GM19468 (cell line): Measurements from ENCODE around the gene CNOT4.
"Not testable (repeated sequence)": the region's sequence is repeated elsewhere in the genome, so short reads cannot be mapped to it uniquely, and the experiment has no call there.

Experiments
- ATAC-seq: cut with Tn5 transposase; IDR thresholded peaks from one replicate; pipeline ENCODE4 v1.9.1; 2021; ENCODE audit warnings: mild to moderate bottlenecking, moderate library complexity, moderate number of reproducible peaks; ENCODE audit not compliant: unreplicated experiment; ENCODE audit errors: extremely low read depth

CNOT4 gene

GRCh38 chr7:135370656-135371055, 139.2 kb downstream of the CNOT4 start:
- ATAC-seq: no peak

DNA sequence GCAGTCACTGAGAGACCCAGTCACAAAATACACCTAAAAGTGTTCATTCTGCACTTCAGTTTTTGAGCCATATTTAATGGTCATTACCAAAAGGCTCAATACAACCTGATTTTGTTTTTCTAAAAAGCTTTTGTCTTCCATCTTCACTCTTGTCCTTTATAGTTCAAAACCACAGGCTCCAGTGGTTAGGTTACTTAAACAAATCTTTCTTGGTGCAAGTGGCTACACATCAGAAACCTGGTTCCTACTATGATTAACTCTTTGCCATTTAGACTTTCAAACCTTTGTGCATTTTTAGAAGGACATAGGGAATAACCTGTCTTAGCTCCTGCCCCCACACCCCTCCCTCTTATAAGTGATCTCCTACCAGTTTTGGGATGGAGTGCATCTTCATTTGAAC, 140.5 kb downstream of the CNOT4 start:
- ATAC-seq: no peak

GRCh38 chr7:135368416-135369186, 141.3 kb downstream of the CNOT4 start:
- no peak for ATAC-seq

- ATAC-seq: no peak
Observed at GRCh38 chr7:135366843-135367508, 142.9 kb downstream of the CNOT4 start.

DNA sequence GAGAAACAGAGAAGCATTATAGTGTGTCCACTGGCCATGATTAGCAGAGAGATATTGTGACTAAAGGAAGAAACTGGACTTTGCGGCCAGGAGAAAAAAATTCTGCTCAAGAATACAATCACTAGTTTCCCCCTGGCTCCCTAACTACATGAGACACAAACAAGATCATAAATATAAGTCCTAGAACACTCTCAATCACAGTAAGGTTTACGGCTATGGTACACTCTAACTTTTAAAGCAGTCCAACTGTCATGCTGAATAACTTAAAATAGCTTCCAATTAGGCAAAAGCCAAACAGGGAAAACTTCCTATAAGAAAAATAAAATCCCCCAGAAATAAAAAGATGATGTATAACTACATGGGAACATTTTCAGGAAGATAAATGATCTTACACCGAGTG, 144.2 kb downstream of the CNOT4 start:
- ATAC-seq: no peak

DNA sequence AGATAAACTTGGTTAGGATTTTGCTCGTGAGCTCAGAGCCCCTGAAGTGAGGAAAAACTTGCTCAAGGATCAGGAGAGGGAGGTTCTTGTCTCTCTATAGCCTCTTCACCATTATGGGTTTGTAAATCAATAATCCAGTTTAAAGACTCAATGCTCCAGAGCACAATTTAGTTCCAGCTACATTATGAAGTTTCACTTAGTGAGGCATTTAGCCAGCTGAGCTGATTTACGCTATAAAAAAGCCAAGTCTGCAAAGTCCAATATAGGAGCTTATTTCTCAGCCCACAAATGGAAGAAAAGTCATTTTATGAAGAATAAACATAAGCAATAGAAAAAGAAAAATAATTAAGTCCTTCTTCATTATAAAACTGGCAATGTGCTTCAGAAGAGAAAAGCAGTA, 145.7 kb downstream of the CNOT4 start:
- no peak for ATAC-seq

DNA sequence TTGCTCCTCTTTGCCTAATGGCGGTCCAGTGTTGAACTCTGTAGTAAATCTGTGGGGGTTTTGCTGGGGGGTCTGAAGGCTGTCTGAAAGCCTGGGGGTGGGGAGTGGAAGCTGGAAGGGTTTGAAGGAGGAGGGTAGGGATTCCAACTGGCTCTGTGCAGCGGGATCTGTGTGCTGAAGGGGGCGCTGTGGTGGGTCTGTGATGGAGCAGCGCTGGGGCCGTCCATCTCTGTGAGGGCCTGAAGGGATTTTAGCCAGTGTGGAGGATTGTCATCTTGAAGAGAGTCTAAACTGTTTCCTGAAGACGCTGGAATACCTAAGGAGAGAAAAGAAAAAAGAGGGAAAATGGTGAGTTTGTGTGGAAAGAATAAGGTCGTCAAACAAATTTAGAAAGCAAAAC, 147.0 kb downstream of the CNOT4 start:
- no peak for ATAC-seq

- ATAC-seq: no peak
Observed at GRCh38 chr7:135361788-135362187, 148.1 kb downstream of the CNOT4 start.

DNA sequence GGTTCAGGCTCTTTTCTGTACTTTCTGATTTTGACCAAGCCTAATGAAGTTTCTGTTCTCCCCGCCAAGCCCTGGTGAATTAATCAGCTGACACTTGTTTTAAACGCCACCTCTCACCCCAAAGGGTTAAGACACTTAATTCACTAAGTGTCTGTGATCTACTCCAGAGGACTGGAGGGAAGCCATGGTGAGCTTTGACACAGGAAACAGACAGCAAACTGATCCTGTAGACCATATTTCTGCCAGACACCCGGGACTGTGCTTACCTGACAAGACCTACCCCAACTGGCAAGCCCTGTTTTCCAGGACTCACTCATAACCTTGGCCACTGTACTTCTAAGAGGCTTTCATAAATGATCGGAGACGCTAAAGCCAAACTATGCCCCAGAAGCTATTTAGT, 150.3 kb downstream of the CNOT4 start:
- ATAC-seq: no peak

- no peak for ATAC-seq
Observed at GRCh38 chr7:135355377-135356048, 154.4 kb downstream of the CNOT4 start.

DNA sequence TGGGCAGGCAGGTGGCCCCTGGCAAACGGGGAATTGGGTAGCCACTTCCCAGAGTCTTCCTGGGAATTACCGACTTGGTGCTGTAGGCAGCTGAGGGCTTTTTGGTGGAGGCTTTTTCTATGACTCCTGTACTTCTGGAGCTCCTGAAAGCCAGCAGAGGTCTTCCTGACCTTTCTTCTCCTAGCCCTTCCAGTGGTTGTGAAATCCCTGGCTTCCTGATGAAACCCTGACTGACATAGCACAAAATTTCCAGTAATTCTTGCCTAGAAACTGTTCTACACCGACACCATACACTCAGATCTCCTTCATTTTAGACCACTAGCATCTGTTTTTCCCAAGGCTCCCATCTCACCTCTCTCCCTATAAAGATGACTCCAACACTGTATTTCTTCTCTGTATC, 156.1 kb downstream of the CNOT4 start:
- ATAC-seq: no peak

DNA sequence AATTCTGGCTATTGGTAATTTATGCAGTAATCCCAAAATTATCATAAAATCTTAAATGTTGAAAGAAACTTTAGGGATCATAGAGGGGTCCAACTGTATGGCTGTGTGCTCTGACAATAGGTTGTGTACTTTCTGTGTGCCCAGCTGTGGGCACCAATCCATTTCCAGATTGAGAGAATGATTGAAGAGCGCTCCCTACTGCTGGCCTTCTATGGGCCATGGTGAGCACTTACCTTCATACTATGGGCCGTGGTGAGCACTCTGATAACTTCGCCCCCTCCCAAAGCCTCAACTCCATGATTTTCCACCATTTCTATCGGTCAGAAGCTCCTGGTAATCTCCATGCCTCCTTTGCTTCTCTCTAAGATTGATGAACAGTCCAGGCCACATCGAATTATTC, 157.6 kb downstream of the CNOT4 start:
- no peak for ATAC-seq

DNA sequence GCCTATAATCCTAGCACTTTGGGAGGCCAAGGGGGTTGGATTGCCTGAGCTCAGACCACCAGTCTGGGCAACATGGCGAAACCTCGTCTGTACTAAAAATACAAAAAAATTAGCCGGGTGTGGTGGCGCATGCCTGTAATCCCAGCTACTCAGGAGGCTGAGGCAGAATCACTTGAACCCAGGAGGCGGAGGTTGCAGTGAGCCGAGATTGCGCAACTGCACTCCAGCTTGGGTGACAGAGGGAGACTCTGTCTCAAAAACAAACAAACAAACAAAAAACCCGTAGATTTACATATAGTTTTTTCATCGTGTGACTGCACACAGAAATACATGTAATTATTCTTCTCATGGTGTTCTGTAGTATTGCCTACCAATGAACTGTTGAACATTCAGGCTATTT, 158.8 kb downstream of the CNOT4 start:
- not testable (repeated sequence) for ATAC-seq

GRCh38 chr7:135349746-135350145, 160.2 kb downstream of the CNOT4 start:
- no peak for ATAC-seq

DNA sequence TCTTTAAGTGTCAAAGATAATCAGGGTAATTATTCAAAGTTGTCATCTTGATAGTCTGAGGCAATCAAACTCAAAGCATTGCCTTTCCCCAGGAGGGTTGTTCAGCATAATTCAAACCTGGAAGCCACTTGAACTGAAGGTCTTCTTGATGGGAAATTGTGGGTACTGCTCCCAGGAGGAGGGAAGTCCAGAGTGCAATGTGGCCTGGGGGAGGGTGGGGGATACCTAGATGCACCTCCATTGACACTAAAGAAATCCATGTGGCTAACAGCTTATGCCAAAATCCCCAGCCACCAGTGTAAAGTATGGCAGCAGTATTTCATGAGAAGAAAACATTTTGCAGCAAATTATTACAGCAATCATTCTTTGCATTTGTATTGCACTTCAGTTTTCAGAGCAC, 161.4 kb downstream of the CNOT4 start:
- no peak for ATAC-seq

- ATAC-seq: no peak
Observed at GRCh38 chr7:135343361-135343760, 166.5 kb downstream of the CNOT4 start.

DNA sequence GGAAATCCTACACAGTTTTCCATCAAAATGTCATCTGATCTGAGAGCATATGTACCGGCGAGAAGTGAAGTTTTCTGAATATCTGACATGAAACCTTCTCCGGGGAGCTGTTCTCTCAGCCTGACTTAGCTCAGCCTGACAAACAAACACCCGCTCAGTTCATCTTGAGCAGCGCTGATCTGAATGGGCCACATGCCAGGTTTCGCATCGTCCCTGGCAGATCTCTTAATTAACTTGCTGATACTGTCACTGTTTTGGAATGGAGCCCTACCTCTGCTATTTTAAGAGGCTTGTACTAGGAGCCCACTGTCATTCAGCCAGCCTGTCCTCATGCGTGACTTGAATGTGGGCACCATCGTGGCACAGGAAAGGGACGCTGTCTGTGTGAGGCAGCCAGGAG, 167.0 kb downstream of the CNOT4 start:
- no peak for ATAC-seq

GRCh38 chr7:135341049-135341448, 168.9 kb downstream of the CNOT4 start:
- no peak for ATAC-seq

DNA sequence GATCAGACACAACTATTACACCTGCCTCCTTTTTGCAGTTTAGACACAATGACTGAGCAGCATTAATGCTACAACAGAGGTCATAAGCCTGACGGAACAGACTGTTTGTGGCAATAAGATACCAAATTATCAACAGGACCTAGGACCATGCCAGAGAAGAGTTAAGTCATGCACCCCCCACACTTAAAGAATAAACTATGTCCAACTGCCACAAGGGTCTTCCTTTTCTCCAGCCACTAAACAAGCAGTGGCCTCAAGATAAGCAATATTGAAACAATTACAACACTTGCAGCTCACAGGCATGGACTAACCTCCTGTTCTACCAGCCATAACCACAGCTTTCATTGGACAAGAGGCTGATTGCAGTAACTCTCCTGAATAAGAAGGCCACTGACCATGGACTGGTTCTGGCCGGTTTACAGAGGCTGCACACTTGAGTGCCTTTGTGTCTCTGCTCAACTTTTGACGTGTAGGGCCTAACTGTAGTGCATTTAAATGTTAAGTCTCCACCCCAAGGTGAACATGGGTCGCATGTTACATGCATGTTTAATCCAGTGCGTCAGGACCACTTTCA, 171.8 kb downstream of the CNOT4 start:
- ATAC-seq: no peak

- no peak for ATAC-seq
Observed at GRCh38 chr7:135337506-135337905, 172.4 kb downstream of the CNOT4 start.

DNA sequence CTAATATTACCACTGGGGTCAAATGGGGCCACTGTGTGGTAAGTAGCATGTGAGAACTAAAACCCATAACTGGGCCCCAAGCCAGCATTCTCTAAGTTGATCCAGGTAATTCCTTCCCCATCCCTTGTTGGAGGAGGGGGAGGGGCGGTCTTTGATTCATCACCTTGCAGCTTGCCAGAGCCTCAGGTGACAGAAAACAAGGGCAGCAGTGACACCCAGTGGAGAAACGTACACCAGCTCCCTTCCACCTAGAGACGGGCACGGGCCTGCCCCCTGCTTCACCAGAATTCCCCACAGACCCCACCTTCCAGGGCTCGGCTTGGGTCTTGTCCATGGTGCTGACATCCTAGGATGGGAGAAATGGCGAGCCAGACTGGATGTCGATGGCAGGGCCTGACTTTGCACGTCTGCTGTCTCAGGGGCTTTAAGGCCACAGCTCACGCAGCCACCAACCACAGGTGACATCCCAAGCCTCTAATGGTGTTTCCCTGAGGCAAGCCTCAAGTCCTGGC, 174.2 kb downstream of the CNOT4 start:
- no peak for ATAC-seq
